ENCODE measurements around the gene HSP90AB1.

GRCh38 chr6:44298864-44299263, 52.0 kb downstream of the HSP90AB1 start:
- TF ChIP-seq CTCF (IDR thresholded peaks at IDR 0.05) (no peak), POLR2A (IDR thresholded peaks at IDR 0.05) (no peak)
